Ovary (tissue), 9 donors: ENCODE results near the gene DPY30. TPM values are rescaled to one million over a fixed set of nuclear protein-coding genes. Genes with fewer than 3 reads are reported as not detected.
"Not testable (repeated sequence)": the region's sequence is repeated elsewhere in the genome, so short reads cannot be mapped to it uniquely, and the experiment has no call there.

ENCODE experiments used
- DNase-seq, 5 donors: peaks; one replicate each; pipeline ENCODE4 v3.0.0-alpha.2; 2019 to 2020
- H3K27ac ChIP-seq, 2 donors: fragments of 200-600 bp; one replicate each; pipeline versions ENCODE4 v1.5.1 to v1.8.0; 2019 to 2022
- H3K27me3 ChIP-seq: fragments of 200-600 bp; one replicate; pipeline ENCODE4 v1.8.0; 2022
- H3K36me3 ChIP-seq: fragments of 200-600 bp; sonication (generic); one replicate; pipeline ENCODE4 v1.5.1; 2019
- H3K4me1 ChIP-seq: one replicate; pipeline ENCODE4 v1.8.1; 2013; ENCODE audit warnings: mild to moderate bottlenecking, moderate library complexity; ENCODE audit not compliant: insufficient read depth
- H3K4me3 ChIP-seq: fragments of 200-600 bp; sonication (generic); one replicate; pipeline ENCODE4 v1.5.1; 2017
- H3K9me3 ChIP-seq, 2 donors: fragments of 200-600 bp in 1 of 2; sonication (generic) in 1 of 2; one replicate each; pipeline versions ENCODE4 v1.5.1 to v1.8.1; 2013 to 2019; ENCODE audit warnings: mild to moderate bottlenecking in 1 of 2, moderate library complexity in 1 of 2
- CTCF ChIP-seq, 3 donors: fragments of 450-650 bp in 2 of 3; fragments of 200-600 bp in 1 of 3; IDR thresholded peaks; one replicate each; pipeline versions ENCODE4 v1.5.1 to v1.8.0; 2016 to 2022; ENCODE audit warnings: antibody characterized with exemption in 3 of 3, mild to moderate bottlenecking in 1 of 3
- EP300 ChIP-seq: sonication (generic); formaldehyde crosslinking; IDR thresholded peaks from one replicate; pipeline ENCODE4 v1.6.1; 2017; ENCODE audit warnings: antibody characterized with exemption
- POLR2A ChIP-seq: fragments of 450-650 bp; IDR thresholded peaks from one replicate; pipeline ENCODE4 v1.6.1; 2017; ENCODE audit warnings: antibody characterized with exemption, mild to moderate bottlenecking, moderate library complexity
- WGBS, 3 donors: extraction: QIAGEN DNeasy Blood & Tissue Kit in 1 of 3; methylation state at CpG; one replicate each; pipeline versions ENCODE4 v1.1.5 to v1.1.7; 2013 to 2017; 5-methylcytosine and 5-hydroxymethylcytosine counted together
- intact Hi-C, 4 donors: fragments of 100-400 bp; cut with DNase I; formaldehyde crosslinking; loops; one replicate each; pipeline versions ENCODE4 v1.11.0 to v1.15.1; 2022 to 2023
- polyA plus RNA-seq, 2 donors: library from polyadenylated mRNA; stranded (reverse); fragments of 200-250 nt in 1 of 2; fragments of 350-450 nt in 1 of 2; fragmentation: Illumina TruSeq in 1 of 2; extraction: RNeasy Lipid Tissue Mini Kit (QIAGEN cat#74804) in 1 of 2; gene quantifications; one replicate each; pipeline ENCODE4 v1.2.3, GENCODE V29; 2013 to 2014
- total RNA-seq, 7 donors: library from RNA; depleted of rRNA in 2 of 7; stranded (reverse); fragments of >200 nt in 2 of 7; fragmentation: NEBNext Ultra II Directional in 3 of 7; extraction: Animal tissue kit (Norgen Biotek cat#: 25700) in 3 of 7; gene quantifications; one replicate each; pipeline versions ENCODE4 v1.1.0 to v1.2.4, GENCODE V29; 2016 to 2023
- donor health status: DM: no; HTN: no; CAD: no; lungs with moderate emphysema.
- donor health status: DM: no; HTN: no; CAD: no.
- donor health status: Bipolar disorder and iron deficiency.
- donor health status: DM: yes; HTN: yes; CAD: no.
- donor health status: DM: no; HTN: no; CAD: no.
- donor health status: DM: yes; HTN: yes; CAD: no.

The DPY30 gene
- total and polyA plus RNA-seq, 9 donors = 37.7 to 83.2 (median 53.9) TPM

- TF ChIP-seq EP300 (no peak), POLR2A (no peak), CTCF (IDR thresholded peaks at IDR 0.05) (no peak)
- Histone ChIP-seq H3K27me3 (no peaks in the 10 kb centered on the region), H3K4me1 (peaks cover 3% of the 10 kb centered on the region), H3K4me3 (no peak overlapping the region), H3K36me3 (no peaks in the 10 kb centered on the region), H3K9me3 (no peaks in the 10 kb centered on the region), H3K27ac (no peak overlapping the region)
- WGBS, 3 donors = 80 to 85% (median 85%) methylated on average over 1 of the region's 1 CpG
- no peak for DNase-seq
- intact Hi-C loops = no loop called here
Observed at GRCh38 chr2:32012872-32013271, 26.7 kb downstream of the DPY30 start.

- peak overlapping the region; percentile 91 for H3K4me3 ChIP-seq
- intact Hi-C loops = no loop called here
- no peak for DNase-seq
- H3K36me3 ChIP-seq = no peaks in the 10 kb centered on the region
- WGBS, 3 donors = 71 to 81% (median 78%) methylated on average over 5 of the region's 5 CpGs
- no peaks in the 10 kb centered on the region for H3K27me3 ChIP-seq
- H3K9me3 ChIP-seq = no peaks in the 10 kb centered on the region
- TF ChIP-seq CTCF (IDR thresholded peaks at IDR 0.05) (no peak), EP300 (no peak), POLR2A (no peak)
- H3K4me1 ChIP-seq = peaks cover 3% of the 10 kb centered on the region
- H3K27ac ChIP-seq = peak overlapping the region in 1 of 2 donors; percentile 84
Observed at GRCh38 chr2:32011485-32011960, 28.1 kb downstream of the DPY30 start.

GRCh38 chr2:32010670-32011484, 28.7 kb downstream of the DPY30 start, which contains the start of gene MEMO1:
Gene MEMO1, minus strand, starts transcription at chr2:32011008. Its CDS starts 761 bp downstream, at chr2:32010247.
- TF ChIP-seq CTCF (IDR thresholded peaks at IDR 0.05) = peak in 2 of 3 donors; percentile 28 to 43
- peak; percentile 66 for TF ChIP-seq POLR2A
- no peak for TF ChIP-seq EP300
- intact Hi-C loops = no loop called here
- WGBS, 3 donors = 1% methylated on average over 24 to 57 of the region's 57 CpGs
- H3K9me3 ChIP-seq = no peaks in the 10 kb centered on the region
- peak within 1 kb of the TSS; percentile 84 to 95 for H3K27ac ChIP-seq
- DNase-seq = peak; percentile 85 to 94 (median 91)
- no peaks in the 10 kb centered on the region for H3K27me3 ChIP-seq
- H3K36me3 ChIP-seq = no peaks in the 10 kb centered on the region
- peaks cover 3% of the 10 kb centered on the region for H3K4me1 ChIP-seq
- H3K4me3 ChIP-seq = peak within 1 kb of the TSS; percentile 91

- DNase-seq = peak in 2 of 5 donors; percentile 63 to 76
- H3K36me3 ChIP-seq, H3K9me3 ChIP-seq, H3K27me3 ChIP-seq, H3K4me1 ChIP-seq, intact Hi-C loops: not testable (repeated sequence)
- 0% methylated on average over 4 to 29 of the region's 43 CpGs for WGBS, 3 donors
- Histone ChIP-seq H3K4me3 (peak overlapping the region; percentile 91), H3K27ac (peak overlapping the region; percentile 84 to 95)
Observed at GRCh38 chr2:32010280-32010669, 29.3 kb downstream of the DPY30 start.
